SU-DHL-6 (cell line): Measurements from ENCODE around the gene CAMK2D.

Experiments used
- H2AFZ ChIP-seq: fragments of 200-600 bp; sonication (generic); 2 replicates; pipeline ENCODE4 v1.6.1; 2014; ENCODE audit warnings: low read depth, mild to moderate bottlenecking, moderate library complexity, mixed read lengths, antibody characterized with exemption, low read length; ENCODE audit not compliant: severe bottlenecking
- H3F3A ChIP-seq: fragments of 200-600 bp; shearing (Covaris generic); 2 replicates; pipeline ENCODE4 v1.6.0; 2016; ENCODE audit warnings: antibody characterized with exemption, mild to moderate bottlenecking; ENCODE audit not compliant: insufficient read depth
- H3K27ac ChIP-seq: fragments of 200-600 bp; sonication (generic); 2 replicates; pipeline ENCODE4 v1.5.1; 2016; ENCODE audit warnings: low read depth, mild to moderate bottlenecking, low read length, moderate library complexity, mixed read lengths
- H3K27me3 ChIP-seq: fragments of 200-600 bp; sonication (generic), shearing (Covaris generic); 2 replicates; pipeline ENCODE4 v1.6.0; 2014; ENCODE audit warnings: mild to moderate bottlenecking, low read length
- H3K36me3 ChIP-seq: fragments of 200-600 bp; sonication (generic); 2 replicates; pipeline ENCODE4 v1.6.1; 2014; ENCODE audit warnings: mild to moderate bottlenecking, low read length, mixed read lengths
- H3K4me2 ChIP-seq: fragments of 300-600, 200-600 bp; shearing (Covaris generic), sonication (generic); 2 replicates; pipeline ENCODE4 v1.6.0; 2014; ENCODE audit warnings: low read length, low read depth, mild to moderate bottlenecking; ENCODE audit not compliant: poor library complexity, severe bottlenecking
- H3K4me3 ChIP-seq: fragments of 200-600 bp; sonication (generic); 2 replicates; pipeline ENCODE4 v1.5.1; 2014; ENCODE audit warnings: antibody characterized with exemption, low read length, mild to moderate bottlenecking, mixed read lengths; ENCODE audit not compliant: insufficient read depth, poor library complexity, severe bottlenecking
- H3K79me2 ChIP-seq: fragments of 200-600 bp; sonication (generic); 2 replicates; pipeline ENCODE4 v1.6.1; 2014; ENCODE audit warnings: mild to moderate bottlenecking, low read length, moderate library complexity; ENCODE audit not compliant: insufficient read depth
- H3K9ac ChIP-seq: fragments of 200-600 bp; sonication (generic); 2 replicates; pipeline ENCODE4 v1.7.0; 2014; ENCODE audit warnings: mild to moderate bottlenecking, low read length
- H3K9me2 ChIP-seq: fragments of 200-600 bp; sonication (generic); replicated peaks from 2 replicates; pipeline ENCODE4 v1.6.1; 2014; ENCODE audit warnings: low read length; ENCODE audit not compliant: insufficient read depth
- H3K9me3 ChIP-seq: fragments of 200-600 bp; sonication (generic); 2 replicates; pipeline ENCODE4 v1.6.1; 2014; ENCODE audit warnings: low read length, mixed read lengths; ENCODE audit not compliant: insufficient read depth
- H4K20me1 ChIP-seq: fragments of 200-600 bp; sonication (generic); 2 replicates; pipeline ENCODE4 v1.6.1; 2014; ENCODE audit warnings: low read depth, mild to moderate bottlenecking, antibody characterized with exemption, low read length, moderate library complexity, mixed read lengths
- CTCF ChIP-seq: fragments of 200-600 bp; sonication (generic); IDR thresholded peaks from one replicate; pipeline ENCODE4 v1.5.1; 2017; ENCODE audit warnings: antibody characterized with exemption, mild to moderate bottlenecking, low read length, moderate library complexity; ENCODE audit not compliant: insufficient read depth, poor library complexity, severe bottlenecking
- EZH2phosphoT487 ChIP-seq: fragments of 200-600 bp; sonication (generic), shearing (Covaris generic); conservative IDR thresholded peaks from 2 replicates; pipeline ENCODE4 v1.6.1; 2018; ENCODE audit warnings: mild to moderate bottlenecking, antibody characterized with exemption, low read length, moderate library complexity, mixed read lengths

CAMK2D gene

GRCh38 chr4:113700602-113701150 lies 60.9 kb downstream of the CAMK2D start:
- Histone ChIP-seq H4K20me1 (no peaks in the 10 kb centered on the region), H3K4me3 (no peak overlapping the region), H3K36me3 (no peaks in the 10 kb centered on the region), H3K9me2 (no peaks in the 10 kb centered on the region), H3K27me3 (no peaks in the 10 kb centered on the region), H3K9me3 (no peaks in the 10 kb centered on the region), H2AFZ (no peak overlapping the region), H3F3A (no peaks in the 10 kb centered on the region), H3K27ac (no peak overlapping the region), H3K79me2 (no peaks in the 10 kb centered on the region), H3K9ac (no peak overlapping the region), H3K4me2 (no peak overlapping the region)
- TF ChIP-seq CTCF (no peak), EZH2phosphoT487 (no peak)

- H3K27me3 ChIP-seq, result no peaks in the 10 kb centered on the region
- H3K9me3 ChIP-seq, result no peaks in the 10 kb centered on the region
- no peak overlapping the region for H3K27ac ChIP-seq
- no peak for TF ChIP-seq EZH2phosphoT487
- TF ChIP-seq CTCF, result no peak
- H2AFZ ChIP-seq, result no peak overlapping the region
- no peaks in the 10 kb centered on the region for H3K9me2 ChIP-seq
- H3K79me2 ChIP-seq, result no peaks in the 10 kb centered on the region
- H3K9ac ChIP-seq, result no peak overlapping the region
- H3K4me3 ChIP-seq, result no peak overlapping the region
- H3K4me2 ChIP-seq, result no peak overlapping the region
- no peaks in the 10 kb centered on the region for H3F3A ChIP-seq
- H4K20me1 ChIP-seq, result no peaks in the 10 kb centered on the region
- no peaks in the 10 kb centered on the region for H3K36me3 ChIP-seq
These were observed 61.8 kb downstream of the CAMK2D start for GRCh38 chr4:113699772-113700171.

GRCh38 chr4:113697429-113697828 lies 64.1 kb downstream of the CAMK2D start:
- no peaks in the 10 kb centered on the region for H3F3A ChIP-seq
- H3K9ac ChIP-seq, result no peak overlapping the region
- no peak overlapping the region for H3K4me3 ChIP-seq
- no peak overlapping the region for H3K4me2 ChIP-seq
- H2AFZ ChIP-seq, result no peak overlapping the region
- H4K20me1 ChIP-seq, result no peaks in the 10 kb centered on the region
- TF ChIP-seq CTCF (no peak), EZH2phosphoT487 (no peak)
- H3K27ac ChIP-seq, result no peak overlapping the region
- no peaks in the 10 kb centered on the region for H3K27me3 ChIP-seq
- H3K36me3 ChIP-seq, result no peaks in the 10 kb centered on the region
- H3K9me3 ChIP-seq, result no peaks in the 10 kb centered on the region
- no peaks in the 10 kb centered on the region for H3K9me2 ChIP-seq
- no peaks in the 10 kb centered on the region; the same call in 1 of the 2 replicates for H3K79me2 ChIP-seq
